B cell (primary cell): Measurements from ENCODE around the gene VPS39. TPM values are rescaled to one million over a fixed set of nuclear protein-coding genes. Genes with fewer than 3 reads are reported as not detected.

Source experiments
- ATAC-seq: fragments of 200-7000 bp; cut with Tn5 transposase; one replicate; pipeline ENCODE4 v1.10.0; 2021; ENCODE audit warnings: low read depth, mild to moderate bottlenecking, moderate number of reproducible peaks, moderate library complexity
- CTCF ChIA-PET: fragments of 350-600 bp; sonication (Branson Sonifier 250); formaldehyde crosslinking; loops from one replicate; lab custom pipeline; 2021; ENCODE audit warnings: antibody characterized with exemption, inconsistent platforms; lab: Charles Lee
- POLR2A ChIA-PET: fragments of 350-600 bp; sonication (Branson Sonifier 250); formaldehyde crosslinking; loops from one replicate; lab custom pipeline; 2021; ENCODE audit warnings: antibody characterized with exemption; lab: Charles Lee
- DNase-seq: peaks from one replicate; pipeline ENCODE4 v3.0.0; 2013
- H2AFZ ChIP-seq: 2 replicates; pipeline ENCODE4 v1.6.1; 2012; ENCODE audit warnings: mild to moderate bottlenecking, low read depth, low read length; ENCODE audit not compliant: insufficient read depth, poor library complexity, severe bottlenecking
- H3K27ac ChIP-seq, 2 donors: 1 replicate in 1 of 2; 2 replicates in 1 of 2; pipeline ENCODE4 v1.5.1; 2012 to 2013; ENCODE audit warnings: low read length in 2 of 2, mild to moderate bottlenecking in 2 of 2, moderate library complexity in 1 of 2
- H3K27me3 ChIP-seq, 4 experiments: fragments of 200-600 bp in 1 of 4; sonication (generic) in 1 of 4; replicated peaks in 1 of 4; 1 replicate in 2 of 4; 2 replicates in 2 of 4; pipeline versions ENCODE4 v1.6.1 to v1.7.0; 2013 to 2016; ENCODE audit warnings: low read length in 3 of 4, mild to moderate bottlenecking in 2 of 4, mixed read lengths in 1 of 4, moderate library complexity in 1 of 4; ENCODE audit not compliant: insufficient read depth in 4 of 4, control insufficient read depth in 3 of 4; ENCODE audit errors: control extremely low read depth in 1 of 4
- H3K36me3 ChIP-seq, 2 experiments: replicated peaks in 1 of 2; 1 replicate in 1 of 2; 2 replicates in 1 of 2; pipeline versions ENCODE4 v1.6.1 to v1.7.1; 2013; ENCODE audit warnings: low read length in 1 of 2; ENCODE audit not compliant: insufficient read depth in 2 of 2, control insufficient read depth in 1 of 2; ENCODE audit errors: control extremely low read depth in 1 of 2, extremely low read depth in 1 of 2
- H3K4me1 ChIP-seq, 2 donors: fragments of 200-600 bp in 1 of 2; sonication (generic) in 1 of 2; 1 replicate in 1 of 2; 2 replicates in 1 of 2; pipeline versions ENCODE4 v1.5.1 to v1.6.1; 2013 to 2017; ENCODE audit warnings: low read length in 2 of 2; ENCODE audit not compliant: control insufficient read depth in 2 of 2, insufficient read depth in 2 of 2
- H3K4me2 ChIP-seq: replicated peaks from 2 replicates; pipeline ENCODE3; 2012; ENCODE audit warnings: mild to moderate bottlenecking, low read depth, low read length; ENCODE audit not compliant: poor library complexity, severe bottlenecking
- H3K4me3 ChIP-seq, 5 experiments: fragments of 200-600 bp in 1 of 5; sonication (generic) in 1 of 5; 1 replicate in 3 of 5; 2 replicates in 2 of 5; pipeline versions ENCODE4 v1.5.1 to v1.7.0; 2011 to 2016; ENCODE audit warnings: low read length in 4 of 5, mild to moderate bottlenecking in 4 of 5, low read depth in 2 of 5, control low read depth in 1 of 5, moderate library complexity in 1 of 5; ENCODE audit not compliant: insufficient read depth in 1 of 5; ENCODE audit errors: control extremely low read depth in 1 of 5, extremely low read depth in 1 of 5
- H3K79me2 ChIP-seq: fragments of 200-600 bp; sonication (generic); one replicate; pipeline ENCODE4 v1.6.0; 2016; ENCODE audit warnings: low read length; ENCODE audit not compliant: control insufficient read depth, insufficient read depth
- H3K9ac ChIP-seq: fragments of 200-600 bp; sonication (generic); 2 replicates; pipeline ENCODE4 v1.6.1; 2017; ENCODE audit warnings: mild to moderate bottlenecking, low read length, moderate library complexity
- H3K9me3 ChIP-seq, 3 donors: one replicate each; pipeline versions ENCODE4 v1.6.1 to v1.7.1; 2013; ENCODE audit warnings: low read length in 2 of 3; ENCODE audit not compliant: control insufficient read depth in 2 of 3, insufficient read depth in 1 of 3; ENCODE audit errors: control extremely low read depth in 1 of 3
- H4K20me1 ChIP-seq: 2 replicates; pipeline ENCODE4 v1.6.0; 2012; ENCODE audit warnings: mild to moderate bottlenecking, low read length; ENCODE audit not compliant: insufficient read depth, control insufficient read depth, poor library complexity, severe bottlenecking
- H3K27ac Mint-ChIP-seq: one replicate; pipeline ENCODE4 v1.8.0; 2021; ENCODE audit warnings: mixed read lengths
- H3K27me3 Mint-ChIP-seq: one replicate; pipeline ENCODE4 v1.8.0; 2021; ENCODE audit warnings: mixed read lengths
- H3K4me1 Mint-ChIP-seq: one replicate; pipeline ENCODE4 v1.8.0; 2021; ENCODE audit warnings: mixed read lengths
- H3K4me3 Mint-ChIP-seq: one replicate; pipeline ENCODE4 v1.8.0; 2021; ENCODE audit warnings: mixed read lengths
- H3K9me3 Mint-ChIP-seq: one replicate; pipeline ENCODE4 v1.8.0; 2022; ENCODE audit warnings: mixed read lengths; ENCODE audit not compliant: insufficient read depth
- EZH2 ChIP-seq: IDR thresholded peaks from 2 replicates; pipeline ENCODE4 v1.6.1; 2012; ENCODE audit warnings: borderline replicate concordance, low read depth, mild to moderate bottlenecking, moderate library complexity, low read length; ENCODE audit not compliant: insufficient read depth, poor library complexity, severe bottlenecking
- whole genome bisulfite sequencing: methylation state at CpG from one replicate; pipeline ENCODE4 v1.1.5; 2013; ENCODE audit warnings: missing lambda C conversion rate; ENCODE audit not compliant: insufficient coverage; 5-methylcytosine and 5-hydroxymethylcytosine counted together
- intact Hi-C: fragments of 100-400 bp; cut with micrococcal nuclease; formaldehyde crosslinking; loops from one replicate; pipeline ENCODE4 v1.10.0; 2022
- polyA plus RNA-seq: library from polyadenylated mRNA; depleted of rRNA; stranded (reverse); fragments of >200 nt; gene quantifications from 2 replicates; pipeline ENCODE4 v1.2.3, GENCODE V29; 2012
- total RNA-seq, 2 donors: library from RNA; stranded (reverse); fragments of 120-200 nt in 1 of 2; gene quantifications; 1 replicate in 1 of 2; 2 replicates in 1 of 2; pipeline versions ENCODE4 v1.2.3 to v1.2.4, GENCODE V29; 2013 to 2022
- TF ChIP-seq, protein P1 (sequence below): fragments of 200-600 bp; IDR thresholded peaks from one replicate; pipeline ENCODE4 v1.8.0; 2022; ENCODE audit warnings: antibody characterized with exemption, mild to moderate bottlenecking

VPS39 gene
- total and polyA plus RNA-seq, 2 donors (not counting 1 experiment from before 2014, with no cell fraction given), result 82.8 to 145 TPM

DNA sequence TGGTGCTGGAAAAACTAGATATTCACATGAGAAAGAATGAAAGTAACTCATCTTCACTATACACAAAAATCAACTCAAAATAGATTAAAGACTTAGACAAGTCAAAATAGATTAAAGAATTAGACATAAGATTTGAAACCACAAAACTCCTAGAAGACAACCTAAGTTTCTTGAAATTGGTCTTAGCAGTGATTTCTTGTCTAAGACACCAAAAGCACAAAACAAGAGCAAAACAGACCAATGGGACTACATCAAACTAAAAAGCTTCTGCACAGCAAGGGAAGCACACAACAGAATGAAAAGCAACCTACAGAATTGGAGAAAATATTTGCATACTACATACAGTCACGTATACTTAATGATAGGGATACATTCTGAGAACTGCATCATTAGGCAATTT, 6.5 kb upstream of the VPS39 start:
- no peak for ATAC-seq
- intact Hi-C loops, result no loop called here
- no peak for DNase-seq
- Mint-ChIP-seq H3K27me3 (no peaks in the 10 kb centered on the region), H3K4me1 (peaks cover 14% of the 10 kb centered on the region), H3K4me3 (no peak overlapping the region), H3K27ac (no peak overlapping the region), H3K9me3 (no peaks in the 10 kb centered on the region)
- H3K4me2 ChIP-seq, result no peak overlapping the region
- POLR2A ChIA-PET, result no interaction called here
- WGBS, result no CpG with 5 or more reads among the region's 1 CpG
- H2AFZ ChIP-seq, result no peak overlapping the region
- no peak overlapping the region for H3K27ac ChIP-seq
- no peak overlapping the region for H3K4me3 ChIP-seq
- CTCF ChIA-PET, result no interaction called here
- no peaks in the 10 kb centered on the region for H3K27me3 ChIP-seq
- peaks cover 11 to 13% of the 10 kb centered on the region in 2 donors for H3K4me1 ChIP-seq
- H4K20me1 ChIP-seq, result no peaks in the 10 kb centered on the region
- no peaks in the 10 kb centered on the region for H3K79me2 ChIP-seq
- no peak overlapping the region for H3K9ac ChIP-seq
- TF ChIP-seq, protein P1, sequence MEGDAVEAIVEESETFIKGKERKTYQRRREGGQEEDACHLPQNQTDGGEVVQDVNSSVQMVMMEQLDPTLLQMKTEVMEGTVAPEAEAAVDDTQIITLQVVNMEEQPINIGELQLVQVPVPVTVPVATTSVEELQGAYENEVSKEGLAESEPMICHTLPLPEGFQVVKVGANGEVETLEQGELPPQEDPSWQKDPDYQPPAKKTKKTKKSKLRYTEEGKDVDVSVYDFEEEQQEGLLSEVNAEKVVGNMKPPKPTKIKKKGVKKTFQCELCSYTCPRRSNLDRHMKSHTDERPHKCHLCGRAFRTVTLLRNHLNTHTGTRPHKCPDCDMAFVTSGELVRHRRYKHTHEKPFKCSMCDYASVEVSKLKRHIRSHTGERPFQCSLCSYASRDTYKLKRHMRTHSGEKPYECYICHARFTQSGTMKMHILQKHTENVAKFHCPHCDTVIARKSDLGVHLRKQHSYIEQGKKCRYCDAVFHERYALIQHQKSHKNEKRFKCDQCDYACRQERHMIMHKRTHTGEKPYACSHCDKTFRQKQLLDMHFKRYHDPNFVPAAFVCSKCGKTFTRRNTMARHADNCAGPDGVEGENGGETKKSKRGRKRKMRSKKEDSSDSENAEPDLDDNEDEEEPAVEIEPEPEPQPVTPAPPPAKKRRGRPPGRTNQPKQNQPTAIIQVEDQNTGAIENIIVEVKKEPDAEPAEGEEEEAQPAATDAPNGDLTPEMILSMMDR, result no peak
- no peak for TF ChIP-seq EZH2
- peaks cover 0 to 1% (median 0%) of the 10 kb centered on the region in 3 donors for H3K9me3 ChIP-seq
- peaks cover 13 to 50% of the 10 kb centered on the region in 2 experiments for H3K36me3 ChIP-seq

DNA sequence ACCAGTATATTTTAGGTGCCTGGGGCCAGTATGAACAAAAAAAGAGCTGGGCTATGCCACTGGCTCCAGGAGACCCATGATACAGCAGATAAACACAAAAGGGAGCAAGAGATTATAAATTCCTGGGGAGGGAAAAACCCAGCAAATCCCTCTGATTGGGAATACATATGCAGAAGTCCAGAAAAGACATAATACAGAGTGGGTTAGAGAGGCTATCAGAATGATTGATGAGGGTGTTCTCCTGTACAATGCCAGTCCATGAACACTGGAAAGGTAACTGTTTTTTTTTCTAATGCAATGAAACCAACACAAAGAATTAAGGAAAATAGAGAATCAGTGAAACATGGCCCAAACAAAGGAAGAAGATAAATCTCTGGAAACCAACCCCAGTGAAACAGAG, 5.4 kb upstream of the VPS39 start:
- Mint-ChIP-seq H3K9me3 (no peaks in the 10 kb centered on the region), H3K27me3 (no peaks in the 10 kb centered on the region), H3K27ac (no peak overlapping the region), H3K4me3 (no peak overlapping the region), H3K4me1 (peaks cover 4% of the 10 kb centered on the region)
- H3K4me2 ChIP-seq, result no peak overlapping the region
- no peaks in the 10 kb centered on the region for H4K20me1 ChIP-seq
- no peak overlapping the region for H3K4me3 ChIP-seq
- H3K79me2 ChIP-seq, result peaks cover 3% of the 10 kb centered on the region
- H3K4me1 ChIP-seq, result peaks cover 4% of the 10 kb centered on the region in 2 donors
- H3K9me3 ChIP-seq, result peaks cover 0 to under 1% (median 0%) of the 10 kb centered on the region in 3 donors
- H3K27ac ChIP-seq, result no peak overlapping the region
- H2AFZ ChIP-seq, result no peak overlapping the region
- TF ChIP-seq, protein P1, result no peak
- TF ChIP-seq EZH2, result no peak
- CTCF ChIA-PET, result no interaction called here
- intact Hi-C loops, result no loop called here
- H3K9ac ChIP-seq, result no peak overlapping the region
- POLR2A ChIA-PET, result no interaction called here
- peaks cover 10 to 45% of the 10 kb centered on the region in 2 experiments for H3K36me3 ChIP-seq
- H3K27me3 ChIP-seq, result no peaks in the 10 kb centered on the region
- no peak for ATAC-seq
- DNase-seq, result no peak
